H1 (cell line): Measurements from ENCODE around the gene POLD1. TPM values are rescaled to one million over a fixed set of nuclear protein-coding genes. Genes with fewer than 3 reads are reported as not detected.
A peak's percentile ranks its signal among the peaks of the same experiment; 100 is the strongest.

Experiments used
- CTCF ChIA-PET: fragments of 300-600 bp; sonication (Branson Sonifier 250); formaldehyde crosslinking; loops from one replicate; lab custom pipeline; 2021; ENCODE audit not compliant: partially characterized antibody; lab: Charles Lee
- POLR2A ChIA-PET: fragments of 300-600 bp; sonication (Branson Sonifier 250); formaldehyde crosslinking; loops from one replicate; lab custom pipeline; 2021; ENCODE audit warnings: inconsistent platforms; ENCODE audit not compliant: partially characterized antibody; lab: Charles Lee
- DNase-seq, 2 experiments: peaks; one replicate each; pipeline versions ENCODE4 v3.0.0 to v3.0.0-alpha.2; 2010 to 2022; ENCODE audit warnings: low spot score in 2 of 2, low read depth in 1 of 2, mixed read lengths in 1 of 2
- FAIRE-seq: peaks from 2 replicates; lab custom pipeline; 2011; peaks lifted over from hg19 to GRCh38; lab: Jason Lieb, UNC
- H2AFZ ChIP-seq: 2 replicates; pipeline ENCODE4 v1.8.1; 2012; ENCODE audit warnings: low read length, inconsistent platforms
- H2AK5ac ChIP-seq: 2 replicates; pipeline ENCODE4 v1.6.1; 2013; ENCODE audit warnings: low read depth, low read length
- H2BK120ac ChIP-seq: replicated peaks from 2 replicates; pipeline ENCODE3; 2013; ENCODE audit warnings: low read depth, low read length, inconsistent platforms
- H2BK12ac ChIP-seq: 2 replicates; pipeline ENCODE4 v1.6.1; 2013; ENCODE audit warnings: low read depth, low read length
- H2BK15ac ChIP-seq: 2 replicates; pipeline ENCODE4 v1.6.1; 2013; ENCODE audit warnings: low read length
- H2BK20ac ChIP-seq: 2 replicates; pipeline ENCODE4 v1.6.1; 2013; ENCODE audit warnings: low read length
- H2BK5ac ChIP-seq: 2 replicates; pipeline ENCODE4 v1.6.1; 2013; ENCODE audit warnings: low read depth, low read length
- H3K14ac ChIP-seq: 2 replicates; pipeline ENCODE4 v1.6.1; 2013; ENCODE audit warnings: inconsistent platforms; ENCODE audit not compliant: insufficient read length
- H3K18ac ChIP-seq: 2 replicates; pipeline ENCODE4 v1.6.1; 2013; ENCODE audit warnings: low read length; ENCODE audit errors: extremely low read depth
- H3K23ac ChIP-seq: 2 replicates; pipeline ENCODE4 v1.6.1; 2013; ENCODE audit warnings: inconsistent platforms; ENCODE audit not compliant: insufficient read length
- H3K23me2 ChIP-seq: 2 replicates; pipeline ENCODE4 v1.6.1; 2013; ENCODE audit warnings: low read depth, low read length
- H3K27ac ChIP-seq: 2 replicates; pipeline ENCODE4 v1.6.1; 2011; ENCODE audit warnings: low read depth, low read length, inconsistent platforms
- H3K27me3 ChIP-seq, 4 experiments: replicated peaks in 1 of 4; 1 replicate in 1 of 4; 2 replicates in 3 of 4; pipeline versions ENCODE4 v1.6.1 to v1.8.1; 2011 to 2013; ENCODE audit warnings: low read length in 3 of 4, mild to moderate bottlenecking in 3 of 4, inconsistent platforms in 2 of 4, mixed read lengths in 2 of 4, moderate library complexity in 1 of 4; ENCODE audit not compliant: control insufficient read depth in 3 of 4, insufficient read depth in 3 of 4; ENCODE audit errors: extremely low read depth in 1 of 4
- H3K36me3 ChIP-seq, 4 experiments: 2 replicates each; pipeline versions ENCODE4 v1.6.1 to v1.8.1; 2011 to 2013; ENCODE audit warnings: mild to moderate bottlenecking in 4 of 4, low read length in 3 of 4, moderate library complexity in 2 of 4, control low read depth in 1 of 4, inconsistent platforms in 1 of 4; ENCODE audit not compliant: insufficient read depth in 4 of 4, control insufficient read depth in 2 of 4
- H3K4ac ChIP-seq: replicated peaks from 2 replicates; pipeline ENCODE3; 2013; ENCODE audit warnings: low read length, low read depth, mixed read lengths, inconsistent platforms; ENCODE audit not compliant: insufficient read length
- H3K4me1 ChIP-seq, 4 experiments: replicated peaks in 1 of 4; 1 replicate in 1 of 4; 2 replicates in 3 of 4; pipeline versions ENCODE4 v1.6.1 to v1.8.1; 2011 to 2013; ENCODE audit warnings: low read length in 3 of 4, inconsistent platforms in 2 of 4, mixed read lengths in 1 of 4; ENCODE audit not compliant: insufficient read depth in 4 of 4, control insufficient read depth in 3 of 4
- H3K4me2 ChIP-seq, 2 experiments: 2 replicates each; pipeline versions ENCODE4 v1.6.1 to v1.8.1; 2011 to 2013; ENCODE audit warnings: low read depth in 2 of 2, low read length in 2 of 2, control low read depth in 1 of 2, inconsistent platforms in 1 of 2, mild to moderate bottlenecking in 1 of 2; ENCODE audit not compliant: insufficient read depth in 1 of 2
- H3K4me3 ChIP-seq, 4 experiments: fragments of 200-600, 300-600 bp in 1 of 4; sonication (generic), shearing (Covaris generic), sonication (Bioruptor Twin) in 1 of 4; 2 replicates each; pipeline versions ENCODE4 v1.5.1 to v1.8.1; 2011 to 2016; ENCODE audit warnings: low read length in 4 of 4, low read depth in 3 of 4, control low read depth in 2 of 4, inconsistent platforms in 2 of 4, mild to moderate bottlenecking in 2 of 4, mixed read lengths in 1 of 4, moderate library complexity in 1 of 4; ENCODE audit not compliant: insufficient read depth in 2 of 4; ENCODE audit errors: extremely low read depth in 1 of 4
- H3K56ac ChIP-seq: replicated peaks from 2 replicates; pipeline ENCODE3; 2013; ENCODE audit warnings: low read depth, mild to moderate bottlenecking, mixed read lengths, low read length, inconsistent platforms; ENCODE audit not compliant: insufficient read length
- H3K79me1 ChIP-seq: 2 replicates; pipeline ENCODE4 v1.6.1; 2013; ENCODE audit warnings: low read depth, low read length, control low read depth
- H3K79me2 ChIP-seq, 2 experiments: 2 replicates each; pipeline versions ENCODE4 v1.6.1 to v1.8.1; 2012 to 2013; ENCODE audit warnings: low read length in 2 of 2, mild to moderate bottlenecking in 2 of 2, inconsistent platforms in 1 of 2; ENCODE audit not compliant: insufficient read depth in 2 of 2, control insufficient read depth in 1 of 2
- H3K9ac ChIP-seq, 4 experiments: replicated peaks in 1 of 4; 1 replicate in 1 of 4; 2 replicates in 3 of 4; pipeline versions ENCODE4 v1.6.1 to v1.8.1; 2011 to 2013; ENCODE audit warnings: low read depth in 3 of 4, low read length in 3 of 4, control low read depth in 2 of 4, mild to moderate bottlenecking in 2 of 4, moderate library complexity in 2 of 4, inconsistent platforms in 1 of 4; ENCODE audit errors: extremely low read depth in 1 of 4
- H3K9me3 ChIP-seq, 2 experiments: 2 replicates each; pipeline versions ENCODE4 v1.6.1 to v1.8.1; 2012 to 2013; ENCODE audit warnings: mild to moderate bottlenecking in 2 of 2, moderate library complexity in 2 of 2, control low read depth in 1 of 2, inconsistent platforms in 1 of 2, low read depth in 1 of 2, low read length in 1 of 2, mixed read lengths in 1 of 2; ENCODE audit not compliant: insufficient read depth in 2 of 2
- H4K20me1 ChIP-seq, 2 experiments: replicated peaks in 1 of 2; 2 replicates each; pipeline versions ENCODE3 to v1.8.1; 2011 to 2013; ENCODE audit warnings: inconsistent platforms in 2 of 2, low read length in 2 of 2, mild to moderate bottlenecking in 1 of 2; ENCODE audit not compliant: insufficient read depth in 2 of 2, control insufficient read depth in 1 of 2
- H4K5ac ChIP-seq: 2 replicates; pipeline ENCODE4 v1.6.1; 2013; ENCODE audit warnings: low read length, low read depth, mixed read lengths, inconsistent platforms; ENCODE audit not compliant: insufficient read length
- H4K8ac ChIP-seq: 2 replicates; pipeline ENCODE4 v1.8.0; 2013; ENCODE audit warnings: mild to moderate bottlenecking, moderate library complexity, low read length, inconsistent platforms; ENCODE audit not compliant: insufficient read depth; ENCODE audit errors: extremely low read depth
- H4K91ac ChIP-seq: replicated peaks from 2 replicates; pipeline ENCODE3; 2013; ENCODE audit warnings: low read length, mixed read lengths, inconsistent platforms; ENCODE audit not compliant: insufficient read length
- EZH2 ChIP-seq: fragments of 200-600 bp; sonication (generic); IDR thresholded peaks from 2 replicates; pipeline ENCODE4 v1.7.1; 2012; ENCODE audit warnings: low read depth, mild to moderate bottlenecking, moderate library complexity, low read length, inconsistent platforms; ENCODE audit not compliant: severe bottlenecking
- KDM1A ChIP-seq: fragments of 200-600, 300-600 bp; sonication (generic); IDR thresholded peaks from 2 replicates; pipeline ENCODE4 v1.7.1; 2016; ENCODE audit warnings: mild to moderate bottlenecking, low read length, borderline replicate concordance
- MAX ChIP-seq: IDR thresholded peaks from 2 replicates; pipeline ENCODE4 v1.6.1; 2012; ENCODE audit warnings: inconsistent platforms
- POLR2A ChIP-seq, 2 experiments: IDR thresholded peaks; 1 replicate in 1 of 2; 2 replicates in 1 of 2; pipeline ENCODE4 v1.6.1; 2011; ENCODE audit warnings: low read depth in 2 of 2, low read length in 2 of 2, mild to moderate bottlenecking in 2 of 2; ENCODE audit errors: control extremely low read depth in 1 of 2
- RAD21 ChIP-seq, 2 experiments: IDR thresholded peaks in 1 of 2; conservative IDR thresholded peaks in 1 of 2; 2 replicates each; pipeline ENCODE4 v1.6.1; 2011; ENCODE audit warnings: low read depth in 2 of 2, low read length in 2 of 2, improper control_type of control experiment in 1 of 2, inconsistent platforms in 1 of 2, mild to moderate bottlenecking in 1 of 2, moderate library complexity in 1 of 2
- RBBP5 ChIP-seq: IDR thresholded peaks from 2 replicates; pipeline ENCODE4 v1.7.1; 2012; ENCODE audit warnings: low read depth, mild to moderate bottlenecking, inconsistent platforms, low read length, moderate library complexity, borderline replicate concordance
- SP2 ChIP-seq: IDR thresholded peaks from 2 replicates; pipeline ENCODE4 v1.6.1; 2012; ENCODE audit warnings: mild to moderate bottlenecking, low read length, inconsistent platforms
- WGBS, 2 experiments: shearing (Covaris generic) in 1 of 2; methylation state at CpG; one replicate each; pipeline versions ENCODE4 v1.1.6 to v1.1.7; 2013 to 2015; ENCODE audit warnings: low lambda C conversion rate in 2 of 2, mixed read lengths in 2 of 2, inconsistent platforms in 1 of 2, low coverage in 1 of 2, missing lambda C conversion rate in 1 of 2; ENCODE audit not compliant: insufficient replicate concordance in 2 of 2, insufficient coverage in 1 of 2, insufficient read length in 1 of 2; ENCODE audit errors: extremely low coverage in 1 of 2, missing lambda C conversion rate in 1 of 2; 5-methylcytosine and 5-hydroxymethylcytosine counted together
- polyA plus RNA-seq, 7 experiments: library from polyadenylated mRNA; depleted of rRNA in 3 of 7; stranded (reverse) in 5 of 7; unstranded in 2 of 7; fragments of >200 nt in 5 of 7; fragments of 200-250 nt in 2 of 7; gene quantifications; 1 replicate in 5 of 7; 2 replicates in 1 of 7; 4 replicates in 1 of 7; pipeline versions ENCODE4 v1.2.1 to v1.2.3, GENCODE V29; 2011 to 2013; ENCODE audit warnings: missing spikeins in 2 of 7, mixed read lengths in 2 of 7
- total RNA-seq: library from RNA; stranded (reverse); fragmentation: NEBNext Ultra II Directional; extraction: Animal tissue kit (Norgen Biotek cat#: 25700); gene quantifications from 2 replicates; pipeline ENCODE4 v1.2.1, GENCODE V29; 2021

Gene POLD1
- total and polyA plus RNA-seq, 2 of the 8 experiments (the other 6 are each of a cell fraction or from before 2014, with no cell fraction given) = 141 to 142 TPM

- no peak overlapping the region for H4K8ac ChIP-seq
- H3K9ac ChIP-seq = no peak overlapping the region
- H4K5ac ChIP-seq = no peak overlapping the region
- no peak overlapping the region for H4K91ac ChIP-seq
- H3K79me2 ChIP-seq = no peaks in the 10 kb centered on the region
- no peaks in the 10 kb centered on the region for H3K36me3 ChIP-seq
- no peak overlapping the region for H3K14ac ChIP-seq
- no peak for FAIRE-seq
- peaks cover 0 to 15% (median 11%) of the 10 kb centered on the region in 4 experiments; a peak in 6 of 7 replicates for H3K4me1 ChIP-seq
- peaks cover 11% of the 10 kb centered on the region; the same call in 1 of the 2 replicates for H3K23me2 ChIP-seq
- no peak for DNase-seq
- no peak overlapping the region for H3K4me2 ChIP-seq
- H3K79me1 ChIP-seq = peaks cover 2% of the 10 kb centered on the region; the same call in 1 of the 2 replicates
- no peaks in the 10 kb centered on the region for H4K20me1 ChIP-seq
- CTCF ChIA-PET = interaction anchor here (1.0 to 2.4 kb wide), 3 partner anchors 8 to 43 kb away, joined by 4 to 9 read pairs (median 7); no protein-coding TSS in a partner anchor
- no peak overlapping the region for H2BK120ac ChIP-seq
- H3K9me3 ChIP-seq = no peaks in the 10 kb centered on the region
- no peak overlapping the region for H3K18ac ChIP-seq
- 97% methylated on average over 21 of the region's 22 CpGs; no CpG with 5 or more reads in 1 of the 2 experiments for WGBS, 2 experiments
- H3K4me3 ChIP-seq = no peak overlapping the region
- H3K27ac ChIP-seq = no peak overlapping the region
- H3K23ac ChIP-seq = no peak overlapping the region
- no peak overlapping the region for H2BK5ac ChIP-seq
- POLR2A ChIA-PET = interaction anchor here (0.7 to 3.4 kb wide), 5 partner anchors 13 to 110 kb away, joined by 3 to 15 read pairs (median 3); partner anchors contain the start of gene POLD1
- H2AFZ ChIP-seq = no peak overlapping the region
- H3K4ac ChIP-seq = no peak overlapping the region
- H2AK5ac ChIP-seq = 0 out of 2 replicates have a peak overlapping the region, but pooled peaks have one; percentile 53
- no peak overlapping the region for H2BK12ac ChIP-seq
- no peak for TF ChIP-seq RAD21 (IDR thresholded peaks at IDR 0.05 in 1 of 2, conservative IDR thresholded peaks at IDR 0.05 in 1 of 2; ENCODE audit: low read depth in 2 of 2, low read length in 2 of 2)
- no peak for TF ChIP-seq MAX
- TF ChIP-seq SP2 = no peak
- no peak for TF ChIP-seq RBBP5
- TF ChIP-seq POLR2A (IDR thresholded peaks at IDR 0.05; ENCODE audit: control extremely low read depth in 1 of 2, low read depth in 2 of 2, low read length in 2 of 2) = no peak
- no peak for TF ChIP-seq EZH2
- TF ChIP-seq KDM1A = peak; percentile 40; the same call in 1 of the 2 replicates
- TF ChIP-seq, all 59 proteins: peak for 1
- H2BK20ac ChIP-seq = no peak overlapping the region
- no peak overlapping the region for H3K56ac ChIP-seq
- H2BK15ac ChIP-seq = no peak overlapping the region
- H3K27me3 ChIP-seq = peaks cover 0 to 6% (median 2%) of the 10 kb centered on the region in 4 experiments; a peak in 1 of 7 replicates
Observed at GRCh38 chr19:50423279-50424113, 39.3 kb downstream of the POLD1 start.
